ENCODE data around the gene OR10S1. TPM values are rescaled to one million over a fixed set of nuclear protein-coding genes. Genes with fewer than 3 reads are reported as not detected.
"Not testable (repeated sequence)": the region's sequence is repeated elsewhere in the genome, so short reads cannot be mapped to it uniquely, and the experiment has no call there.

OR10S1 gene, protein sequence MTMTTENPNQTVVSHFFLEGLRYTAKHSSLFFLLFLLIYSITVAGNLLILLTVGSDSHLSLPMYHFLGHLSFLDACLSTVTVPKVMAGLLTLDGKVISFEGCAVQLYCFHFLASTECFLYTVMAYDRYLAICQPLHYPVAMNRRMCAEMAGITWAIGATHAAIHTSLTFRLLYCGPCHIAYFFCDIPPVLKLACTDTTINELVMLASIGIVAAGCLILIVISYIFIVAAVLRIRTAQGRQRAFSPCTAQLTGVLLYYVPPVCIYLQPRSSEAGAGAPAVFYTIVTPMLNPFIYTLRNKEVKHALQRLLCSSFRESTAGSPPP
- not detected in 2 replicates for total RNA-seq (2014; rRNA removed; shearing (Covaris generic); ENCODE audit: low replicate concordance)

DNA sequence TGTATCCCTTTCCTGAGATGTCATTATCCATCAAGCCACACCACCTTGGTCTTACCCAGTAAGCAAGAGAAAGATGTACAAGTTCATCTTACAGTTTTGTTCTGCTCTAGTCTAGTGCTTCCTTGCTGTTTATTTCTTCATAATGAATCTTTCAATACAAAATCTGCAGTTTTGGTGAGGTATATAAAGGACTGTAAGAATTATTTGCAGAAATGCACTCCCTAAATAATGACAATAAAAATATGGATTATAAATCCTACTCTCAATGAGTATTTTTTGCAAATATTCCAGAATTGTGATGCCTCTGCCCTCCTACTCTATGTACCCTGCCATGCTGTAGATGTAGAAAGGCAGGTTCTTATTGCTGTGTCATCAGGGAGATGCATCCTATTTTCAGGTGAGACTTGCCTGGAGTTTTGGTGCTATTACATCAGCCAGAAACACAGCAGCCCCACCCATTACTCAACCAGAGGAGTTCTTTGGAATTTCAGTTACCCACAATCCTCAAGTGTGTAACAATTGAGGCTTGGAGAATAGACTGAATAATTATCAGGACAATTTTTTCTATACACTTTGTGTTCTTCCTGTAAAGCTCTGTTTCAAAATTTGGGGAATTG is at the start of gene OR10S1:
OR10S1 (minus strand) TSS at position 51 of the 617 bp plus-strand sequence. CDS start 117 bp downstream, outside the sequence.
- H3K27me3 ChIP-seq = no peaks in the 10 kb centered on the region
- H3K36me3 ChIP-seq = no peaks in the 10 kb centered on the region
- no peak within 1 kb of the TSS for H3K4me3 ChIP-seq
- H3K9me3 ChIP-seq = no peaks in the 10 kb centered on the region; the same call in 1 of the 2 replicates
- DNase-seq = no peak

DNA sequence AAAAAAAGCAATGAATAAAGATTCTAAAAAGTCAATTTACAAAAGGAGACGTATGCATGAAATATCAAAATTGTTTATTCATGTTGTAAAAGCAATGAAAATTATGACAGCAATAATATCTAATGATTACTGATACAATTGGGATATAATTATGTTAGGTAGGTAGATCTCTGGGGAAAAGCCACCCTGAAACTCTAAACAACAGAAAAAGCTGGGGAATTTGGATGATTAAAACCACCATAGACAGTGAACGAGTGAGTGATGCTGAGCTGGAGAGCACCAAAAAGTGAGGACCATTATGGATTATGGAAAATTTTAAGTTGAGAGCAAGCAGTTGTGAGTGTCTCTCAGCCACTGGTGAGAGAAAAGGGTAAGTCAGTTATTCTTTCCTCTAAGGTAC is 48.9 kb upstream of the OR10S1 start, which contains the start of gene OR10G8:
OR10G8 (plus strand) TSS at position 301 of the 400 bp plus-strand sequence. CDS start 2,825 bp downstream, outside the sequence.
- no peaks in the 10 kb centered on the region for H3K36me3 ChIP-seq
- no peak for DNase-seq
- no peaks in the 10 kb centered on the region for H3K9me3 ChIP-seq
- H3K27me3 ChIP-seq = no peaks in the 10 kb centered on the region
- no peak within 1 kb of the TSS for H3K4me3 ChIP-seq

DNA sequence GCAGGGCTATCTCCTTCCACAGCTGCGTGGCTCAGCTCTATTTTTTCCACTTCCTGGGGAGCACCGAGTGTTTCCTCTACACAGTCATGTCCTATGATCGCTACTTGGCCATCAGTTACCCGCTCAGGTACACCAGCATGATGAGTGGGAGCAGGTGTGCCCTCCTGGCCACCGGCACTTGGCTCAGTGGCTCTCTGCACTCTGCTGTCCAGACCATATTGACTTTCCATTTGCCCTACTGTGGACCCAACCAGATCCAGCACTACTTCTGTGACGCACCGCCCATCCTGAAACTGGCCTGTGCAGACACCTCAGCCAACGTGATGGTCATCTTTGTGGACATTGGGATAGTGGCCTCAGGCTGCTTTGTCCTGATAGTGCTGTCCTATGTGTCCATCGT is 38.3 kb upstream of the OR10S1 start:
- H3K36me3 ChIP-seq, H3K27me3 ChIP-seq, H3K4me3 ChIP-seq, DNase-seq, H3K9me3 ChIP-seq: not testable (repeated sequence)

DNA sequence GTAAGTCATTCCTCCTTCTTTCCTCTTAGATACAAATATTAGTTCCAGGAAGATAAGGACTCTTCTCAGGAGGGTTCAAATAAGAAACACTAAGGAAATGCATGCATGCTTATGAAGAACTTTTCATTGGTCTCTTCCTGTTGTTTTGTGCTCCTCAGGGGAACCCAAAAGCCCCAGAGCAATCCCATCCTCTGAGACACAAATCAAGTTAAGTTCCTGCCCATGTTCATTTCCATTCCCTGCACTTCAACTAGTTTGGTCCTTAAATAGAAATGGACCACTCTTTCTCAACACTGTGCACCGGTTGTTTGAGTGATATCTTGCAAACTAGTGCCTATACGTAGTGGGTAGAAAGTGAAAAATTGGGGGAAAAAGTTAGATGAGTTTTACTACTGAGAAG is 35.1 kb upstream of the OR10S1 start, which contains the start of gene OR10G4:
OR10G4 (plus strand) TSS at position 301 of the 400 bp plus-strand sequence. CDS start 2,578 bp downstream, outside the sequence.
- DNase-seq = no peak
- Histone ChIP-seq H3K36me3 (no peaks in the 10 kb centered on the region), H3K4me3 (no peak within 1 kb of the TSS), H3K27me3 (no peaks in the 10 kb centered on the region), H3K9me3 (no peaks in the 10 kb centered on the region)

DNA sequence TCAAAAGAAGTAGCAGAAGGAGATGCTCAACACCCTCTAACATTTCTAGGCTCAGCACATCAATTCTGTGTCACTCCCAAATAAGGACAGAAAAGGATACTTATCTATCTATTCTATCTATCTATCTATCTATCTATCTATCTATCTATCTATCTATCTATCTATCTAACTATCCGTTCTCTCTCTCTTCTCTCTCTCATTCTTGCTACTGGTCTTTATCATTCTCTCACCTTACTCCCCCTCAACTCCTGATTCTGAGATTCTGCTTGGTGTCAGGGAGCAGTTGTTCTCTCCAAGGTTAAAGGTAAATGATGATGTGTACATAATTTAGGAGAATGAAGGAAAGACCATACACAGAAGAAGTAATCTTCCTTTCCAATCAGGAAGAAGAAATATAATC is 17.5 kb upstream of the OR10S1 start, which contains the start of gene OR10G6:
OR10G6 (minus strand) TSS at position 43 of the 400 bp plus-strand sequence; CDS start at position 43, 0 bp downstream.
- no peak for DNase-seq
- H3K36me3 ChIP-seq = no peaks in the 10 kb centered on the region
- no peak within 1 kb of the TSS for H3K4me3 ChIP-seq
- no peaks in the 10 kb centered on the region for H3K9me3 ChIP-seq
- no peaks in the 10 kb centered on the region; the same call in 1 of the 2 replicates for H3K27me3 ChIP-seq

DNA sequence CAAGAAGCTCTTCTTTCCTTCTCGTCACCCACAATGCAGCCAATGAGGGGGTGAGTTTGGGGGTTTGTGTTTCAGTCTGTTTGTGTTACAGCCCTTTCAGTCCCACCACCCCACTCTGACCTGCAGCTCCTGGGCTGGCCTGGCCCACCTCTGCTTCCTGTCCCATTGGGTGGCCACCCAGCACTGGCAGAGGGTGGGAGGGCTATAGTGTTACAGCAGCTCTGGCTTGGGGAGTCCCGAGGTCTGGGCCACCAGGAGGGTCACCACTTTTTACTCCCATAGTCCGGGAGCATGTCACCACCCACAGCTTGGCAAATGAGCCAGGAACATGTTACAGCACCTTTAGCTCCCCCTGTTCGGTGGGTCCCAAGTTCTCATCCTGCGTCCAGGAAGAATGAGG is 1.7 kb upstream of the OR10S1 start:
- Histone ChIP-seq H3K36me3 (no peaks in the 10 kb centered on the region), H3K9me3 (no peaks in the 10 kb centered on the region; the same call in 1 of the 2 replicates), H3K4me3 (no peak overlapping the region), H3K27me3 (no peaks in the 10 kb centered on the region)
- DNase-seq = no peak

DNA sequence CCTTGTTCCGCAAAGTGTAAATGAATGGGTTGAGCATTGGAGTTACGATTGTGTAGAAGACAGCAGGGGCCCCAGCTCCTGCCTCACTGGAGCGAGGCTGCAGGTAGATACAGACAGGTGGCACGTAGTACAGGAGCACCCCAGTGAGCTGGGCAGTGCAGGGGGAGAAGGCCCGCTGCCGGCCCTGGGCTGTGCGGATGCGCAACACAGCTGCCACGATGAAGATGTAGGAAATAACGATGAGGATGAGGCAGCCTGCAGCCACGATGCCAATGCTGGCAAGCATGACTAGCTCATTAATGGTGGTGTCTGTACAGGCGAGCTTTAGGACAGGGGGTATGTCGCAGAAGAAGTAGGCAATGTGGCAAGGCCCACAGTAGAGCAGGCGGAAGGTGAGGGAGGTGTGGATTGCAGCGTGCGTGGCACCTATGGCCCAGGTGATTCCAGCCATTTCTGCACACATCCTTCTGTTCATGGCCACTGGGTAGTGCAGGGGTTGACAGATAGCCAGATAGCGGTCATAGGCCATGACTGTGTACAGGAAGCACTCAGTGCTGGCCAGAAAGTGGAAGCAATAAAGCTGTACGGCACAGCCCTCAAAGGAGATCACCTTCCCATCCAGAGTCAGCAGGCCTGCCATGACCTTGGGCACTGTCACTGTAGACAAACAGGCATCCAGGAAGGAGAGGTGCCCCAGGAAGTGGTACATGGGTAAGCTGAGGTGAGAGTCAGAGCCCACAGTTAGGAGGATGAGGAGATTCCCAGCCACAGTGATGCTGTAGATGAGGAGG is 616 bp downstream of the OR10S1 start:
- Histone ChIP-seq H3K27me3 (no peaks in the 10 kb centered on the region), H3K36me3 (no peaks in the 10 kb centered on the region), H3K9me3 (no peaks in the 10 kb centered on the region; the same call in 1 of the 2 replicates), H3K4me3 (no peak overlapping the region)
- DNase-seq = no peak

DNA sequence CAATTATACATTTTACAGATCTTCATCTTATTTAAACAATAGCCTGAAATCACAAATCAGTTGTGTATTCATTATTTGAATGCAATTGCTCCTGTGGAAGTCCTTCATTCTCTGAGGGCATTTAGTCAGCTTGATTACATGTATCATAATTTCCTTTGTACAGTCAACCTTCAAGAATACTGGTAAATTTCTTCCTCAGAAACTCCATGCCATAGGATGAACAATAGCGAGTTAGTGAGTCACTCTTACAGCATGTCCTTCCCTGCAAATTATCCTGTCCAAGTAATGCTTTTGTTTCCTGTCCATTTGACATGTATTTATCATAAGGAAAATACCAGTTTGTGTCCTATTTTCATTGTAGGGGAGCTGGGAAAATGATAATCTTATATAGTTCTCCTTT is 3.8 kb downstream of the OR10S1 start:
- no peak for DNase-seq
- Histone ChIP-seq H3K9me3 (no peaks in the 10 kb centered on the region; the same call in none of the 2 replicates), H3K27me3 (no peaks in the 10 kb centered on the region), H3K4me3 (no peak overlapping the region), H3K36me3 (no peaks in the 10 kb centered on the region)

DNA sequence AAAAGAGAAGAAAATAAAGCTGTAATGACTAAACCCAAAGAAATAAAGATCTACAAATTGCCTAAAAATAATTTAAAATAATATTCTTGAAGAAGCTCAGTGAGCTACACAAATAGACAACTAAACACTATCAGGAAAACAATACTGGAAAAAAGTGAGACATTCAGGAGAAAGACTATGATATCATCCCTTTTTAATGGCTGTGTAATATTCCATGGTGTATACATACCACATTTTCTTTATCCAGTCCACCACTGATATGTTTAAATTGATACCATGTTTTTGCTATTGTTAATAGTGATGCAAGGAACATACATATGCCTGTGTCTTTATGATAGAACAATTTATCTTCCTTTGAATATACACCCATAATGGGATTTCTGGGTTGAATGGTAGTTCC is 20.8 kb downstream of the OR10S1 start:
- H3K27me3 ChIP-seq = peaks cover 5% of the 10 kb centered on the region
- no peaks in the 10 kb centered on the region for H3K36me3 ChIP-seq
- DNase-seq = no peak
- H3K9me3 ChIP-seq = no peaks in the 10 kb centered on the region
- no peak overlapping the region for H3K4me3 ChIP-seq

DNA sequence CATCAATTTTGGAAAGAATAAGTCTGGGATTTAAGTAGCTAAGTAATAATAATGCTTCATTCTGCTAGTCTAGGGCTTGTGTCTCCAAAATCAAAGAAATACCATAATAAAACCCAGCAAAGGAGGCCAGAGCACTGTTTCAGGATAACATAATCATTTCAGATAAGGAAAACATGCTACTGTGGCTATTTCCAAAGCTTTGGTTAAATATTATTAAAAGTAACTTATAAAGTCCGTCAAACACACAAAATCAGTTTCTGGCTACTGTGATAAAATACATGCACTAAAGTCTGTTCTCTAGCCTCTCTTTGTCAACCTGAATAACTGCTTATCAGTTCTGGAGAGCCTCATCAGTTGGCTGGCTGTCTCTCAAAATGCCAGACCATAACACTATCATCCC is 32.4 kb downstream of the OR10S1 start:
- no peak for DNase-seq
- no peaks in the 10 kb centered on the region for H3K36me3 ChIP-seq
- H3K9me3 ChIP-seq = no peaks in the 10 kb centered on the region
- no peak overlapping the region for H3K4me3 ChIP-seq
- peaks cover 4% of the 10 kb centered on the region; the same call in 1 of the 2 replicates for H3K27me3 ChIP-seq

DNA sequence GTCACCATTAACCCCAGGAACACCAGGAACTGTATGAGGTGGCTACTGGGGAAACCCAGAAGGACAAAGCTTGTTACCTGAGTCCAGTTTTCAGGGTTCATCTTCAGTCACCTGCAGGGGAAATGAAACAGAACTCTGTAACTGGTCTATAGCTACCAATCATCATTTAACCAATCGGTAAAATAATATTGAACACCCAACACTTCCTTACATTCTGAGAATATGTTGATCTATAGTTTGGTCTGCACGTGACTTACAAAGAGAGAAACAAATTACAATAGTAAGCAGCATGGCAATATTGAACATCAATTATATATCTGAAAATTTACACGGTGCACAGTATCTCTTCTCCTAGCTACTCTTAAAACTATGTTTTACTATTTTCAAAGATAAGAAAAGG is 33.8 kb downstream of the OR10S1 start, which contains the start of gene OR6T1:
OR6T1 (minus strand) TSS at position 101 of the 400 bp plus-strand sequence; CDS start at position 101, 0 bp downstream.
- no peaks in the 10 kb centered on the region for H3K36me3 ChIP-seq
- no peaks in the 10 kb centered on the region for H3K9me3 ChIP-seq
- DNase-seq = no peak
- peaks cover 4% of the 10 kb centered on the region; the same call in 1 of the 2 replicates for H3K27me3 ChIP-seq
- no peak within 1 kb of the TSS for H3K4me3 ChIP-seq

DNA sequence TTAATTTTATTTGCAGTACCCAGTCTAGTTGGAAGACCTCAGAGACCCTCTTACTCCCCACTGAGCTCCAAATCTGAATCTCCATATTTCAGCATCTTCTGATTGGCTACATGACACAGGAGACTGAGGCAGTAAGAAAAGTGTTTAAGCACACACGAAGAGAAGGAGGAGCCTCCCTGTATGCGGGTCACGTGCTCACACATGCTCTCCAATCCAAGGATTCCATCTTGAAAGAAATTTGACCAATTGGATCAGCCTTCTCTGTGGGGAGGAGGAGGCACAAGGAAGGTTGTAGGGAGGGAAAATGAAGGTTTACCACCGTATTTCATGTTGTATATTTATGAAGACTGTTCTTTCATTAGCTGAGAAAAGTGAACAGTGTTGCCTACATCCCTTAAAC is 35.2 kb downstream of the OR10S1 start:
- Histone ChIP-seq H3K36me3 (no peaks in the 10 kb centered on the region), H3K4me3 (no peak overlapping the region), H3K27me3 (peaks cover 4% of the 10 kb centered on the region; the same call in 1 of the 2 replicates), H3K9me3 (no peaks in the 10 kb centered on the region)
- no peak for DNase-seq

DNA sequence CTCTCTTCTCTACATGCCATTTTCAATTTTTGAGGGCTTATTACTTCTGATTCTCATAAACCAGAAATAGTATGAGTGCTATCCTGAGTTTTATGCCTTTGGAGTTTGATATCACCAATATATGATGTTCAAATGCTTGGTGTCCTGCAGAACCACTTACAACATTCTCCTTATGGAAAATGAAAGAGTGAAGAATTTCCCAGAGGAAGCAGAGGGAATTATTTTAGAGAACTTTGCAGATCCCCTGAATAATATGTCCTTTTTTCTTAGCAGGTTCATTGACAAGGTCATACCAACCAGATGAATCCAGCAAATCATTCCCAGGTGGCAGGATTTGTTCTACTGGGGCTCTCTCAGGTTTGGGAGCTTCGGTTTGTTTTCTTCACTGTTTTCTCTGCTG is 38.3 kb downstream of the OR10S1 start, which contains the start of gene OR4D5:
OR4D5 (plus strand) TSS at position 301 of the 400 bp plus-strand sequence; CDS start at position 301, 0 bp downstream.
- Histone ChIP-seq H3K4me3 (no peak within 1 kb of the TSS), H3K36me3 (no peaks in the 10 kb centered on the region), H3K27me3 (no peaks in the 10 kb centered on the region; the same call in 1 of the 2 replicates), H3K9me3 (no peaks in the 10 kb centered on the region)
- no peak for DNase-seq

Data from MG63 (cell line).